HT-29 (cell line): Measurements from ENCODE around the gene NAPEPLD. TPM values are rescaled to one million over a fixed set of nuclear protein-coding genes. Genes with fewer than 3 reads are reported as not detected.
"Not testable (repeated sequence)": the region's sequence is repeated elsewhere in the genome, so short reads cannot be mapped to it uniquely, and the experiment has no call there.

Experiments used
- DNase-seq: peaks from one replicate; pipeline ENCODE4 v3.0.0-alpha.2; 2015; ENCODE audit warnings: low spot score
- total RNA-seq: library from RNA; depleted of rRNA; stranded (reverse); fragments of >200 nt; shearing (Covaris generic); gene quantifications from 2 replicates; pipeline ENCODE4 v1.2.3, GENCODE V29; 2014; rRNA removed

Gene NAPEPLD
- total RNA-seq, 1 experiment from 2014 or later = 6.9 TPM

DNA sequence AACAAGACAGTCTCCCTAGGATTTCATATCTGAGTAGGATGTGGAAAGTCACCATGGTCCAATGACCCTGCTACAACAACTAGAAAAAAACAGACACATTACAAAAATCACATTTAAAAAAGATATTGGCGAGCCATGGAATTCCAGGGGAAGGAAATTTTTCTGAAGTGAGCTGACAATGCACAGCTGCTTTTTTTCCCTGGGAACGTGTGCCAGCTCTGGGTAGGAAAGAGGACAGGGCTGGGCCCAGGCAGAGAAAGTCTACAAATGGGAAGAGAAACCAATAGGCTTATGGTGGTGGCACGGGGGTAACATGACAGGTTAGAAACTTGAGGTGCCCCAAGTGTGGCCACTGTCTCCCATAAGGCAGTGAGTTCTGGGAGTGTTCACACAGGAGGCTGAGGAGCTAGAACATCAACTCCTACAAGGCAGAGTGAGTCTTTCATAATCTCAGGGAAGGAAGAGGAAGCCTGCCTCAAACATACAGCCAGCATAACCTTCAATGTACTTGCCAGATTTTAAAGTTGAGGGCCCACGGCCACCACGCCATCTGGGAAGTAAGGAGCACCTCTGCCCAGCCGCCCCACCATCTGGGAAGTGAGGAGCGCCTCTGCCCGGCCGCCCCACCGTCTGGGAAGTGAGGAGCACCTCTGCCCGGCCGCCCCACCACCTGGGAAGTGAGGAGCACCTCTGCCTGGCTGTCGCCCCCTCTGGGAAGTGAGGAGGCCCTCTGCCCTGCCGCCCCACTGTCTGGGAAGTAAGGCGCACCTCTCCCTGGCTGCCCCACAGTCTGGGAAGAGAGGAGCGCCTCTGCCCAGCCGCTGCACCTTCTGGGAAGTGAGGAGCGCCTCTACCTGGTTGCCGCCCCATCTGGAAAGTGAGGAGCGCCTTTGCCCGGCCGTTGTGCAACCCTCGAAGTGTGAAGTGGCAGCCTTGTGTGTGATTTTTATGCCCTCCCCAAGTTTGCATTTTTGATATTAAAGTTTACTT is 80.2 kb downstream of the NAPEPLD start:
- DNase-seq = no peak

- peak; percentile 75 for DNase-seq
Measured at GRCh38 chr7:103065667-103066066, 83.2 kb downstream of the NAPEPLD start.

DNA sequence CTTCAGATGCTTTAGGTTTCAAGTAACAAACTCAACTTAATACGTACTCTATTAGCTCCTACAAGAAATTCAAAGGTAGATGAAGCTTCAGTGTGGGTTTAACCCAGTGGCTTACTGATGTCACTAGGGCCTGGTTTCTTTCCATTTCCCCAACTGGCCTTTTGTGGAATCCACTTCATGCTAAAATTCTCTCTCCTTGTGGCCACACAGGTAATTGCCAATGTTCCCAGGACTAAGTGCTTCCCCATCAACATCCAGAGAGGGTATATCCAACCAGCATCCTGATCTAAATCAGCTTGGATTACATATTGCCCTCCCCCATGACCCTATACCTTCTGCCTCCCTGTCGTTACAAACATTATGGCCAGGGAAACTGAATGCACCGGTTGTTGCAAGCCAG is 85.0 kb downstream of the NAPEPLD start:
- DNase-seq = peak; percentile 12

DNA sequence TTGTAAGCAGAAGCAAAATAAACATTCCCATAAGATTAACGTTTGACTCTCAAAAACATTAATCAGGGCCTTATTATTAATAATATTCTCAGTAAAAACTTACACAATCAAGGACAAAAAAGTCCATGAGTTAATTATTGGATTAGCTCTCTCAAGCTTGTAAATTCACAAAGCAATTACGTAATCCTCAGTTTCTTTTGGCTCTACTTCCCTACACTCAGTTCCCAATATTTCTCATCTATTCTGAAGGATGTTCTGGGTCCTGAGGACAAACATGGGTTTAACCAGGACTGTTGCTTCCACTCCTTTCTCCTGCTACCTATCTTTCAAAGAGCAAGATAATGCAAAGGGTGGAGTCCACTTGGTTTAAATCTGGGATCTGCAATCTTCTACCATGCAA is 89.4 kb downstream of the NAPEPLD start:
- no peak for DNase-seq

- no peak for DNase-seq
Measured at GRCh38 chr7:103058122-103058521, 90.8 kb downstream of the NAPEPLD start.

GRCh38 chr7:103056006-103056405 is 92.9 kb downstream of the NAPEPLD start:
- not testable (repeated sequence) for DNase-seq

DNA sequence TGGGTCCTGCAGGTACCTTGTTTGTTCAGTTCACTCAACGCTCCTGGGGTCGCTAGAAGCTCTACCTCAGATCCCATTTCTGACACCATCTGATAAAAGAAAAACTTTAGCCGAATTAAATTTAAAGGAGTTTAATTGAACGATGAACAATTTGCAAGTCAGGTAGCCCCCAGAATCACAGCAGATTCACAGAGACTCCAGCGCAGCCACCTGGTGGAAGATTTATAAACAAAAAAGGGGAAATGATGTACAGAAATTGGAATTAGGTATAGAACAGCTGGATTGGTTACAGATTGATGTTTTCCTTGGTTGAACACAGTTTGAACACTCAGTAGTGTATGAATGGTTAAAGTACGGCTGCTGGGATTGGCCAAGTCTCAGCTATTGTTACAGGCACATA is 97.4 kb downstream of the NAPEPLD start:
- DNase-seq = no peak

Other genes starting within 250 kb of the NAPEPLD start
- gene LRRC17, start 236.1 kb downstream of the NAPEPLD start, total RNA-seq = not detected in 2 replicates
- 0.16 and 0.48 TPM in 2 replicates for gene FBXL13, start 74.3 kb downstream of the NAPEPLD start, total RNA-seq
- gene ARMC10, start 74.0 kb downstream of the NAPEPLD start, total RNA-seq = 40.7 and 41.2 TPM in 2 replicates
- gene PMPCB, start 148.3 kb upstream of the NAPEPLD start, total RNA-seq = 41.1 and 43.7 TPM in 2 replicates
- gene DNAJC2, start 195.7 kb upstream of the NAPEPLD start, total RNA-seq = 19.0 and 24.9 TPM in 2 replicates
- gene PSMC2, start 198.5 kb upstream of the NAPEPLD start, total RNA-seq = 119 and 171 TPM in 2 replicates